Measurements from ENCODE around the gene SDK1. TPM values are rescaled to one million over a fixed set of nuclear protein-coding genes. Genes with fewer than 3 reads are reported as not detected.

Gene SDK1
- total RNA-seq, 1 experiment from 2014 or later = 7.1 TPM

DNA sequence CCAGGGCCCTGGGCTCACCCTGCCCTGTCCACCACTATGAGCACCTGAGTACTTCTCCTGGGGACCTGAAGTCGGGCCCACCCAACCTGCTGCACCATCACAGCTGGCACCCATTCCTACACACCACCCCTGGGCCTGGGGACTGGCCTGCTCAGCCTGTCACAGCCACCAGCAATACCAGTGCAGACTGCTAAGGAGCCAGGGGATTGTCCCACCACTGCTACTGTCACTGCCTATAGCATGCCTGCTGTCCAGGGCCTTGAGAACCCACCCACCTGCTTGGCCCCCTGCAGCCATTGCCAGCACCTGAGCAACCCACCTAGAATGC lies 756.2 kb downstream of the SDK1 start:
- Mint-ChIP-seq H3K4me3 (ENCODE audit: unreplicated experiment) (no peak overlapping the region), H3K9me3 (ENCODE audit: unreplicated experiment) (peaks cover 8% of the 10 kb centered on the region), H3K27me3 (ENCODE audit: insufficient read depth, unreplicated experiment) (peaks cover 12% of the 10 kb centered on the region), H3K4me1 (ENCODE audit: low read depth, unreplicated experiment) (no peaks in the 10 kb centered on the region), H3K27ac (ENCODE audit: unreplicated experiment) (no peak overlapping the region), H3K36me3 (ENCODE audit: insufficient read depth, unreplicated experiment) (no peaks in the 10 kb centered on the region)
- no peaks in the 10 kb centered on the region for H3K36me3 ChIP-seq (ENCODE audit: control insufficient read depth, insufficient read depth, low read length)
- H3K27me3 ChIP-seq (replicated peaks; ENCODE audit: control insufficient read depth, insufficient read depth, low read length) = no peaks in the 10 kb centered on the region
- ChIA-PET CTCF (no interaction called here), POLR2A (no interaction called here)
- TF ChIP-seq CTCF (IDR thresholded peaks at IDR 0.05; ENCODE audit: insufficient read depth in 1 of 2, low read depth in 1 of 2, low read length in 1 of 2, severe bottlenecking in 1 of 2, unreplicated experiment in 1 of 2) = no peak
- no peak overlapping the region for H3K4me3 ChIP-seq (ENCODE audit: low read depth, low read length)
- H3K4me1 ChIP-seq = no peaks in the 10 kb centered on the region
- 0 out of 2 replicates have a peak, but pooled peaks cover 3% of the 10 kb centered on the region for H3K9me3 ChIP-seq
- BruUV-seq (replicated peaks) = no TSS peak
- intact Hi-C loops (cut with micrococcal nuclease; ENCODE audit: unreplicated experiment) = no loop called here
- no peak for DNase-seq

- Mint-ChIP-seq H3K36me3 (ENCODE audit: insufficient read depth, unreplicated experiment) (no peaks in the 10 kb centered on the region), H3K4me3 (ENCODE audit: unreplicated experiment) (no peak overlapping the region), H3K9me3 (ENCODE audit: unreplicated experiment) (peaks cover 8% of the 10 kb centered on the region), H3K27ac (ENCODE audit: unreplicated experiment) (no peak overlapping the region), H3K27me3 (ENCODE audit: insufficient read depth, unreplicated experiment) (peaks cover 11% of the 10 kb centered on the region), H3K4me1 (ENCODE audit: low read depth, unreplicated experiment) (no peaks in the 10 kb centered on the region)
- Histone ChIP-seq H3K4me1 (no peaks in the 10 kb centered on the region), H3K36me3 (ENCODE audit: control insufficient read depth, insufficient read depth, low read length) (no peaks in the 10 kb centered on the region), H3K9me3 (0 out of 2 replicates have a peak, but pooled peaks cover 3% of the 10 kb centered on the region), H3K4me3 (ENCODE audit: low read depth, low read length) (no peak overlapping the region), H3K27me3 (replicated peaks; ENCODE audit: control insufficient read depth, insufficient read depth, low read length) (no peaks in the 10 kb centered on the region)
- no peak for DNase-seq
- intact Hi-C loops (cut with micrococcal nuclease; ENCODE audit: unreplicated experiment) = no loop called here
- TF ChIP-seq CTCF (IDR thresholded peaks at IDR 0.05; ENCODE audit: insufficient read depth in 1 of 2, low read depth in 1 of 2, low read length in 1 of 2, severe bottlenecking in 1 of 2, unreplicated experiment in 1 of 2) = no peak
- CTCF ChIA-PET = no interaction called here
- BruUV-seq (replicated peaks) = no TSS peak
- POLR2A ChIA-PET = no interaction called here
Measured at GRCh38 chr7:4058158-4058557, 757.1 kb downstream of the SDK1 start.

DNA sequence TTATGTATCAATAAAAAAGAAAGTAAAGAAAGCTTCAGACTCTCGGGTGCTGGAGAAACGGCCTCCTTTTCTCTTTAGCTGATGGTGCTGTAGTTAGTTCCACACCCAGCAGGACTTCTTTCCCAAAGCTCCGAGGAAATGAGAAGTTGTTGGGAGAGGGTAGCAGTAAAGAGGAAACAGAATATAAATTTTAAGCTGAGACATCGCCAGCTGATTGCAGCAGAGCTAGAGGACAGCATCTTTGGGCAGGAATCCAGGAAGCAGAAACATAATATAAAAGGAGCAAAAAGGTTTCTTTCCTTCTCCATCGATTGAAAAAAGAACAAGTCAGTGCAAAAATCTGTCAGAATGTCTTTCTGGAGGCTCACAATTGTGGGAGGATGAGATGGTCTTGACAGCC lies 764.1 kb downstream of the SDK1 start:
- Mint-ChIP-seq H3K27ac (ENCODE audit: unreplicated experiment) (no peak overlapping the region), H3K4me1 (ENCODE audit: low read depth, unreplicated experiment) (no peaks in the 10 kb centered on the region), H3K27me3 (ENCODE audit: insufficient read depth, unreplicated experiment) (peaks cover 2% of the 10 kb centered on the region), H3K36me3 (ENCODE audit: insufficient read depth, unreplicated experiment) (no peaks in the 10 kb centered on the region), H3K4me3 (ENCODE audit: unreplicated experiment) (no peak overlapping the region), H3K9me3 (ENCODE audit: unreplicated experiment) (no peaks in the 10 kb centered on the region)
- DNase-seq = no peak
- no peaks in the 10 kb centered on the region for H3K9me3 ChIP-seq
- no peak for TF ChIP-seq CTCF (IDR thresholded peaks at IDR 0.05; ENCODE audit: insufficient read depth in 1 of 2, low read depth in 1 of 2, low read length in 1 of 2, severe bottlenecking in 1 of 2, unreplicated experiment in 1 of 2)
- no peaks in the 10 kb centered on the region for H3K4me1 ChIP-seq
- CTCF ChIA-PET = no interaction called here
- intact Hi-C loops (cut with micrococcal nuclease; ENCODE audit: unreplicated experiment) = no loop called here
- no peaks in the 10 kb centered on the region for H3K36me3 ChIP-seq (ENCODE audit: control insufficient read depth, insufficient read depth, low read length)
- no peak overlapping the region for H3K4me3 ChIP-seq (ENCODE audit: low read depth, low read length)
- no TSS peak for BruUV-seq (replicated peaks)
- POLR2A ChIA-PET = interaction anchor here (0.7 kb wide), 1 partner anchor 175 kb away, joined by 5 read pairs; no protein-coding TSS in a partner anchor
- no peaks in the 10 kb centered on the region for H3K27me3 ChIP-seq (replicated peaks; ENCODE audit: control insufficient read depth, insufficient read depth, low read length)

All from Caco-2 (cell line).